ENCODE measurements around the gene SETDB2. TPM values are rescaled to one million over a fixed set of nuclear protein-coding genes. Genes with fewer than 3 reads are reported as not detected.

Gene SETDB2
- total RNA-seq (2014; rRNA removed; shearing (Covaris generic)): 2.8 and 5.3 TPM in 2 replicates
- 5.1 and 5.7 TPM in 2 replicates for polyA plus RNA-seq (2016; fragmentation: Nextera tagmentation; extraction: Ambion mirVana)

- Histone ChIP-seq H3K27ac (peak within 1 kb of the TSS; percentile 86), H3K4me3 (peak within 1 kb of the TSS; percentile 90), H3K4me1 (ENCODE audit: insufficient read depth) (peaks cover 20% of the 10 kb centered on the region), H3K9me2 (ENCODE audit: insufficient read depth) (no peaks in the 10 kb centered on the region), H3K27me3 (replicated peaks; ENCODE audit: insufficient read depth) (no peaks in the 10 kb centered on the region), H3K9ac (peak within 1 kb of the TSS; percentile 84), H4K20me1 (ENCODE audit: insufficient read depth) (no peaks in the 10 kb centered on the region), H3K4me2 (ENCODE audit: unreplicated experiment) (peak within 1 kb of the TSS; percentile 97), H3K9me3 (ENCODE audit: low read depth) (no peaks in the 10 kb centered on the region), H3K36me3 (ENCODE audit: low read depth) (peaks cover 6% of the 10 kb centered on the region; the same call in 1 of the 2 replicates), H3F3A (ENCODE audit: insufficient read depth) (peaks cover 13% of the 10 kb centered on the region), H2AFZ (peak within 1 kb of the TSS; percentile 90), H3K79me2 (ENCODE audit: insufficient read depth) (peaks cover 42% of the 10 kb centered on the region)
- in situ Hi-C loops (cut with MboI): loop anchor here (5.0 kb wide), 1 partner anchor 142 kb away; no protein-coding TSS in a partner anchor
- DNase-seq: peak; percentile 99
- TF ChIP-seq EZH2phosphoT487 (IDR thresholded peaks at IDR 0.05; ENCODE audit: insufficient read depth, low read depth) (no peak), EZH2 (IDR thresholded peaks at IDR 0.05; ENCODE audit: insufficient read depth, poor library complexity, severe bottlenecking) (no peak)
- 1% methylated on average over 51 to 53 of the region's 53 CpGs for WGBS, 2 experiments (ENCODE audit: low coverage in 1 of 2, low lambda C conversion rate in 2 of 2, missing lambda C conversion rate in 2 of 2)
Observed at GRCh38 chr13:49443704-49444523, at the start of gene SETDB2, which contains the start of gene CAB39L. Gene SETDB2, plus strand, starts transcription at chr13:49444274. Its CDS starts 7,620 bp downstream, at chr13:49451894. Gene CAB39L, minus strand, starts transcription at chr13:49444064. Its CDS starts 61,154 bp downstream, at chr13:49382910.

- H3F3A ChIP-seq (ENCODE audit: insufficient read depth): no peaks in the 10 kb centered on the region
- no peaks in the 10 kb centered on the region for H3K79me2 ChIP-seq (ENCODE audit: insufficient read depth)
- no peak overlapping the region for H3K4me2 ChIP-seq (ENCODE audit: unreplicated experiment)
- no peak overlapping the region for H3K9ac ChIP-seq
- 71 to 81% methylated on average over 1 of the region's 1 CpG for WGBS, 2 experiments (ENCODE audit: low coverage in 1 of 2, low lambda C conversion rate in 2 of 2, missing lambda C conversion rate in 2 of 2)
- in situ Hi-C loops (cut with MboI): no loop called here
- no peak overlapping the region for H2AFZ ChIP-seq
- no peak for TF ChIP-seq EZH2phosphoT487 (IDR thresholded peaks at IDR 0.05; ENCODE audit: insufficient read depth, low read depth)
- no peak for TF ChIP-seq EZH2 (IDR thresholded peaks at IDR 0.05; ENCODE audit: insufficient read depth, poor library complexity, severe bottlenecking)
- no peaks in the 10 kb centered on the region for H3K9me2 ChIP-seq (ENCODE audit: insufficient read depth)
- peak; percentile 57 for DNase-seq
- no peaks in the 10 kb centered on the region for H3K27me3 ChIP-seq (replicated peaks; ENCODE audit: insufficient read depth)
- H3K9me3 ChIP-seq (ENCODE audit: low read depth): no peaks in the 10 kb centered on the region
- H3K4me1 ChIP-seq (ENCODE audit: insufficient read depth): no peaks in the 10 kb centered on the region
- no peaks in the 10 kb centered on the region for H3K36me3 ChIP-seq (ENCODE audit: low read depth)
- H3K27ac ChIP-seq: peak overlapping the region; percentile 3; the same call in 1 of the 2 replicates
- H3K4me3 ChIP-seq: no peak overlapping the region
- H4K20me1 ChIP-seq (ENCODE audit: insufficient read depth): no peaks in the 10 kb centered on the region
Observed at GRCh38 chr13:49395451-49395865, 48.6 kb upstream of the SETDB2 start.

- no peak for DNase-seq
- Histone ChIP-seq H3K4me3 (no peak overlapping the region), H3K9me2 (ENCODE audit: insufficient read depth) (no peaks in the 10 kb centered on the region), H2AFZ (no peak overlapping the region), H3F3A (ENCODE audit: insufficient read depth) (no peaks in the 10 kb centered on the region), H3K36me3 (ENCODE audit: low read depth) (no peaks in the 10 kb centered on the region), H3K4me2 (ENCODE audit: unreplicated experiment) (no peak overlapping the region), H3K79me2 (ENCODE audit: insufficient read depth) (no peaks in the 10 kb centered on the region), H3K27ac (no peak overlapping the region), H3K4me1 (ENCODE audit: insufficient read depth) (no peaks in the 10 kb centered on the region), H3K9me3 (ENCODE audit: low read depth) (no peaks in the 10 kb centered on the region), H3K9ac (no peak overlapping the region), H3K27me3 (replicated peaks; ENCODE audit: insufficient read depth) (no peaks in the 10 kb centered on the region), H4K20me1 (ENCODE audit: insufficient read depth) (no peaks in the 10 kb centered on the region)
- in situ Hi-C loops (cut with MboI): no loop called here
- 91 to 97% methylated on average over 1 of the region's 1 CpG for WGBS, 2 experiments (ENCODE audit: low coverage in 1 of 2, low lambda C conversion rate in 2 of 2, missing lambda C conversion rate in 2 of 2)
- no peak for TF ChIP-seq EZH2 (IDR thresholded peaks at IDR 0.05; ENCODE audit: insufficient read depth, poor library complexity, severe bottlenecking)
- TF ChIP-seq EZH2phosphoT487 (IDR thresholded peaks at IDR 0.05; ENCODE audit: insufficient read depth, low read depth): no peak
Observed at GRCh38 chr13:49395878-49396380, 48.1 kb upstream of the SETDB2 start.

GRCh38 chr13:49399801-49400472 is 44.1 kb upstream of the SETDB2 start:
- in situ Hi-C loops (cut with MboI): no loop called here
- no peak overlapping the region for H3K9ac ChIP-seq
- no peaks in the 10 kb centered on the region for H3K36me3 ChIP-seq (ENCODE audit: low read depth)
- H3K4me2 ChIP-seq (ENCODE audit: unreplicated experiment): no peak overlapping the region
- H3K9me3 ChIP-seq (ENCODE audit: low read depth): no peaks in the 10 kb centered on the region
- no peak overlapping the region for H3K27ac ChIP-seq
- no peaks in the 10 kb centered on the region for H4K20me1 ChIP-seq (ENCODE audit: insufficient read depth)
- H3K9me2 ChIP-seq (ENCODE audit: insufficient read depth): no peaks in the 10 kb centered on the region
- WGBS, 2 experiments (ENCODE audit: low coverage in 1 of 2, low lambda C conversion rate in 2 of 2, missing lambda C conversion rate in 2 of 2): 44 to 58% methylated on average over 1 of the region's 1 CpG
- H3K4me3 ChIP-seq: no peak overlapping the region
- no peaks in the 10 kb centered on the region for H3K79me2 ChIP-seq (ENCODE audit: insufficient read depth)
- no peak overlapping the region for H2AFZ ChIP-seq
- no peaks in the 10 kb centered on the region for H3K4me1 ChIP-seq (ENCODE audit: insufficient read depth)
- no peaks in the 10 kb centered on the region for H3K27me3 ChIP-seq (replicated peaks; ENCODE audit: insufficient read depth)
- no peak for DNase-seq
- H3F3A ChIP-seq (ENCODE audit: insufficient read depth): 0 out of 2 replicates have a peak, but pooled peaks cover 4% of the 10 kb centered on the region
- TF ChIP-seq EZH2phosphoT487 (IDR thresholded peaks at IDR 0.05; ENCODE audit: insufficient read depth, low read depth) (no peak), EZH2 (IDR thresholded peaks at IDR 0.05; ENCODE audit: insufficient read depth, poor library complexity, severe bottlenecking) (no peak)
